Glomerular visceral epithelial cell (primary cell): ENCODE measurements around the gene THAP7.
A peak's percentile ranks its signal among the peaks of the same experiment; 100 is the strongest.

Source experiments
- DNase-seq: peaks from one replicate; pipeline ENCODE4 v3.0.0-alpha.2; 2016; ENCODE audit errors: extremely low spot score

Gene THAP7

GRCh38 chr22:20993304-20994127, 8.4 kb downstream of the THAP7 start:
- DNase-seq: no peak

GRCh38 chr22:20992456-20993303, 9.2 kb downstream of the THAP7 start:
- no peak for DNase-seq

GRCh38 chr22:20992056-20992442, 9.9 kb downstream of the THAP7 start:
- DNase-seq: no peak

- DNase-seq: no peak
Measured at GRCh38 chr22:20991252-20992055, 10.5 kb downstream of the THAP7 start.

GRCh38 chr22:20990184-20991180, 11.4 kb downstream of the THAP7 start:
- DNase-seq: no peak

- DNase-seq: peak; percentile 44
Measured at GRCh38 chr22:20989323-20990138, 12.4 kb downstream of the THAP7 start.

GRCh38 chr22:20988573-20989322, 13.2 kb downstream of the THAP7 start:
- no peak for DNase-seq

GRCh38 chr22:20987375-20987774, 14.5 kb downstream of the THAP7 start:
- DNase-seq: no peak

- no peak for DNase-seq
Measured at GRCh38 chr22:20986365-20986764, 15.6 kb downstream of the THAP7 start.

- DNase-seq: no peak
Measured at GRCh38 chr22:20985720-20986119, 16.2 kb downstream of the THAP7 start.

GRCh38 chr22:20983081-20983771, 18.7 kb downstream of the THAP7 start:
- no peak for DNase-seq

GRCh38 chr22:20982563-20982882, 19.4 kb downstream of the THAP7 start:
- DNase-seq: no peak

GRCh38 chr22:20981787-20982562, 19.9 kb downstream of the THAP7 start, which contains the start of gene LZTR1:
Gene LZTR1, plus strand, starts transcription at chr22:20982297. Its CDS starts 75 bp downstream, at chr22:20982372.
- DNase-seq: peak; percentile 71

GRCh38 chr22:20980938-20981722, 20.8 kb downstream of the THAP7 start:
- no peak for DNase-seq

GRCh38 chr22:20980523-20980922, 21.4 kb downstream of the THAP7 start:
- no peak for DNase-seq

- DNase-seq: no peak
Measured at GRCh38 chr22:20979940-20980453, 21.9 kb downstream of the THAP7 start.
